ENCODE results near the gene MTAP.

The MTAP gene

DNA sequence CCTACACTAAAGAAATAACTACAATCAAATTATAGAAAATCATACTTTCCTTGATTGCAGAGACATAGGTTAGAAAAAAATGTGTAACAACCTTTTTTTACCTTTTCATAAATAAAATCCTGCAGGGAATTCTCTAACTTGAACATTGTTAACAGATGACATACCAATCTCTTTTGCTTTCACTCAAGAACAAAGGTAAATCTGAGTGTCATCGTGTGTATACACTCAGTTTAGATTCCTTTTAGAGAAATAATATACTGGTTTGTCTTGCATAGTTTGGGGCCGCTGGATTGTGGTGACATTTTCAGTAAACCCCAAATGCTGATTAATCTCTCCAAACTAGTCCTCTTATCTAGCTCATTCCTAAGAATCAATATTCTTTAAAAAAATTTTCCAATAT, 20.8 kb upstream of the MTAP start:
- Mint-ChIP-seq H3K4me1 (no peaks in the 10 kb centered on the region), H3K4me3 (no peak overlapping the region), H3K9me3 (no peaks in the 10 kb centered on the region), H3K36me3 (ENCODE audit: low read depth) (no peaks in the 10 kb centered on the region), H3K27ac (no peak overlapping the region), H3K27me3 (ENCODE audit: low read depth) (peaks cover 8% of the 10 kb centered on the region)
- TF ChIP-seq, protein P1, sequence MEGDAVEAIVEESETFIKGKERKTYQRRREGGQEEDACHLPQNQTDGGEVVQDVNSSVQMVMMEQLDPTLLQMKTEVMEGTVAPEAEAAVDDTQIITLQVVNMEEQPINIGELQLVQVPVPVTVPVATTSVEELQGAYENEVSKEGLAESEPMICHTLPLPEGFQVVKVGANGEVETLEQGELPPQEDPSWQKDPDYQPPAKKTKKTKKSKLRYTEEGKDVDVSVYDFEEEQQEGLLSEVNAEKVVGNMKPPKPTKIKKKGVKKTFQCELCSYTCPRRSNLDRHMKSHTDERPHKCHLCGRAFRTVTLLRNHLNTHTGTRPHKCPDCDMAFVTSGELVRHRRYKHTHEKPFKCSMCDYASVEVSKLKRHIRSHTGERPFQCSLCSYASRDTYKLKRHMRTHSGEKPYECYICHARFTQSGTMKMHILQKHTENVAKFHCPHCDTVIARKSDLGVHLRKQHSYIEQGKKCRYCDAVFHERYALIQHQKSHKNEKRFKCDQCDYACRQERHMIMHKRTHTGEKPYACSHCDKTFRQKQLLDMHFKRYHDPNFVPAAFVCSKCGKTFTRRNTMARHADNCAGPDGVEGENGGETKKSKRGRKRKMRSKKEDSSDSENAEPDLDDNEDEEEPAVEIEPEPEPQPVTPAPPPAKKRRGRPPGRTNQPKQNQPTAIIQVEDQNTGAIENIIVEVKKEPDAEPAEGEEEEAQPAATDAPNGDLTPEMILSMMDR (IDR thresholded peaks at IDR 0.05; ENCODE audit: unreplicated experiment in 3 of 3): no peak

GRCh38 chr9:21782205-21782604, 20.2 kb upstream of the MTAP start:
- Mint-ChIP-seq H3K27ac (no peak overlapping the region), H3K4me1 (no peaks in the 10 kb centered on the region), H3K27me3 (ENCODE audit: low read depth) (peaks cover 11% of the 10 kb centered on the region), H3K36me3 (ENCODE audit: low read depth) (no peaks in the 10 kb centered on the region), H3K4me3 (no peak overlapping the region), H3K9me3 (no peaks in the 10 kb centered on the region)
- TF ChIP-seq, protein P1 (IDR thresholded peaks at IDR 0.05; ENCODE audit: unreplicated experiment in 3 of 3): no peak

GRCh38 chr9:21788752-21789151, 13.7 kb upstream of the MTAP start:
- Mint-ChIP-seq H3K27me3 (ENCODE audit: low read depth) (peaks cover 28% of the 10 kb centered on the region), H3K4me3 (no peak overlapping the region), H3K9me3 (no peaks in the 10 kb centered on the region), H3K36me3 (ENCODE audit: low read depth) (no peaks in the 10 kb centered on the region), H3K4me1 (no peaks in the 10 kb centered on the region), H3K27ac (no peak overlapping the region)
- TF ChIP-seq, protein P1 (IDR thresholded peaks at IDR 0.05; ENCODE audit: unreplicated experiment in 3 of 3): no peak

GRCh38 chr9:21789541-21790037, 12.8 kb upstream of the MTAP start:
- H3K36me3 Mint-ChIP-seq (ENCODE audit: low read depth): no peaks in the 10 kb centered on the region
- peak overlapping the region in 2 of 3 experiments; percentile 26 to 51 for H3K4me3 Mint-ChIP-seq
- H3K9me3 Mint-ChIP-seq: no peaks in the 10 kb centered on the region
- TF ChIP-seq, protein P1 (IDR thresholded peaks at IDR 0.05; ENCODE audit: unreplicated experiment in 3 of 3): peak; percentile 84 to 97 (median 87)
- H3K27ac Mint-ChIP-seq: no peak overlapping the region
- no peaks in the 10 kb centered on the region for H3K4me1 Mint-ChIP-seq
- H3K27me3 Mint-ChIP-seq (ENCODE audit: low read depth): peaks cover 20% of the 10 kb centered on the region

- Mint-ChIP-seq H3K4me3 (no peak overlapping the region), H3K9me3 (no peaks in the 10 kb centered on the region), H3K4me1 (no peaks in the 10 kb centered on the region), H3K27ac (no peak overlapping the region), H3K36me3 (ENCODE audit: low read depth) (no peaks in the 10 kb centered on the region), H3K27me3 (ENCODE audit: low read depth) (peaks cover 51% of the 10 kb centered on the region)
- TF ChIP-seq, protein P1 (IDR thresholded peaks at IDR 0.05; ENCODE audit: unreplicated experiment in 3 of 3): no peak
These were observed 7.0 kb upstream of the MTAP start for GRCh38 chr9:21795483-21795882.

GRCh38 chr9:21796768-21797167, 5.7 kb upstream of the MTAP start:
- Mint-ChIP-seq H3K27ac (no peak overlapping the region), H3K36me3 (ENCODE audit: low read depth) (no peaks in the 10 kb centered on the region), H3K4me3 (no peak overlapping the region), H3K27me3 (ENCODE audit: low read depth) (peaks cover 44% of the 10 kb centered on the region), H3K9me3 (no peaks in the 10 kb centered on the region), H3K4me1 (no peaks in the 10 kb centered on the region)
- TF ChIP-seq, protein P1 (IDR thresholded peaks at IDR 0.05; ENCODE audit: unreplicated experiment in 3 of 3): no peak
